IMR-90 (cell line): ENCODE results near the gene NOL4L. TPM values are rescaled to one million over a fixed set of nuclear protein-coding genes. Genes with fewer than 3 reads are reported as not detected.

Experiments
- ATAC-seq: fragments of 200-7000 bp; cut with Tn5 transposase; 2 replicates; pipeline ENCODE4 v1.9.1; 2020; ENCODE audit warnings: low read depth, mild to moderate bottlenecking, moderate library complexity
- BruUV-seq: library from RNA; stranded (reverse); fragments of 400-500 nt; replicated peaks from 2 replicates; lab custom pipeline; 2021; lab: Mats Ljungman, UMichigan
- CTCF ChIA-PET: fragments of 300-600 bp; formaldehyde crosslinking; extraction: SDS; loops from one replicate; lab custom pipeline; 2021; ENCODE audit warnings: antibody characterized with exemption; lab: Yijun Ruan, JAX
- POLR2A ChIA-PET: fragments of 300-600 bp; sonication (Branson Sonifier 250); formaldehyde crosslinking; loops from one replicate; lab custom pipeline; 2022; ENCODE audit warnings: antibody characterized with exemption; ENCODE audit not compliant: unreplicated experiment; lab: Charles Lee
- DNase-seq: peaks from one replicate; pipeline ENCODE4 v3.0.0; 2013
- H2AFZ ChIP-seq: replicated peaks from 2 replicates; pipeline ENCODE3; 2013; ENCODE audit warnings: low read length, mild to moderate bottlenecking; ENCODE audit not compliant: poor library complexity
- H2AK5ac ChIP-seq: 2 replicates; pipeline ENCODE4 v1.6.1; 2013; ENCODE audit warnings: low read depth, low read length, inconsistent platforms
- H2AK9ac ChIP-seq: replicated peaks from 2 replicates; pipeline ENCODE3; 2013; ENCODE audit warnings: mild to moderate bottlenecking, low read depth, low read length, moderate library complexity; ENCODE audit not compliant: poor library complexity
- H2BK120ac ChIP-seq: 2 replicates; pipeline ENCODE4 v1.6.1; 2013; ENCODE audit warnings: low read depth, low read length, inconsistent platforms
- H2BK15ac ChIP-seq: 3 replicates; pipeline ENCODE4 v1.6.1; 2013; ENCODE audit warnings: low read depth, low read length, inconsistent platforms
- H2BK20ac ChIP-seq: 2 replicates; pipeline ENCODE4 v1.6.1; 2013; ENCODE audit warnings: low read depth, mild to moderate bottlenecking, inconsistent platforms, low read length, moderate library complexity
- H2BK5ac ChIP-seq: 2 replicates; pipeline ENCODE4 v1.6.1; 2013; ENCODE audit warnings: mild to moderate bottlenecking, low read depth, low read length, inconsistent platforms; ENCODE audit not compliant: poor library complexity, severe bottlenecking
- H3K14ac ChIP-seq: replicated peaks from 2 replicates; pipeline ENCODE4 v1.6.1; 2013; ENCODE audit warnings: low read depth, low read length, inconsistent platforms
- H3K18ac ChIP-seq: 2 replicates; pipeline ENCODE4 v1.6.1; 2013; ENCODE audit warnings: low read depth, low read length, control low read depth
- H3K23ac ChIP-seq: 2 replicates; pipeline ENCODE4 v1.6.1; 2013; ENCODE audit warnings: low read depth, low read length, inconsistent platforms
- H3K27ac ChIP-seq: 2 replicates; pipeline ENCODE4 v1.5.1; 2013; ENCODE audit warnings: mild to moderate bottlenecking, control low read depth, low read length; ENCODE audit not compliant: insufficient read depth
- H3K27me3 ChIP-seq: 2 replicates; pipeline ENCODE4 v1.6.1; 2013; ENCODE audit warnings: low read length; ENCODE audit not compliant: control insufficient read depth, insufficient read depth
- H3K36me3 ChIP-seq: 2 replicates; pipeline ENCODE4 v1.6.1; 2013; ENCODE audit warnings: low read length, mixed read lengths; ENCODE audit not compliant: control insufficient read depth, insufficient read depth
- H3K4ac ChIP-seq: 2 replicates; pipeline ENCODE4 v1.6.1; 2013; ENCODE audit warnings: low read depth, low read length, inconsistent platforms
- H3K4me1 ChIP-seq: 2 replicates; pipeline ENCODE4 v1.6.1; 2013; ENCODE audit warnings: low read length, mixed read lengths; ENCODE audit not compliant: control insufficient read depth, insufficient read depth
- H3K4me2 ChIP-seq: 2 replicates; pipeline ENCODE4 v1.6.1; 2013; ENCODE audit warnings: low read depth, mild to moderate bottlenecking, control low read depth, low read length, moderate library complexity
- H3K4me3 ChIP-seq: 2 replicates; pipeline ENCODE4 v1.5.1; 2013; ENCODE audit warnings: low read depth, mild to moderate bottlenecking, control low read depth, low read length, moderate library complexity; ENCODE audit not compliant: insufficient read depth
- H3K56ac ChIP-seq: 2 replicates; pipeline ENCODE4 v1.6.1; 2013; ENCODE audit warnings: low read length, inconsistent platforms; ENCODE audit not compliant: insufficient read depth; ENCODE audit errors: extremely low read depth
- H3K79me1 ChIP-seq, 2 experiments: 2 replicates each; pipeline ENCODE4 v1.6.1; 2013; ENCODE audit warnings: low read length in 2 of 2, inconsistent platforms in 1 of 2, low read depth in 1 of 2
- H3K9ac ChIP-seq: 2 replicates; pipeline ENCODE4 v1.6.1; 2013; ENCODE audit warnings: low read depth, low read length, control low read depth
- H3K9me1 ChIP-seq: 2 replicates; pipeline ENCODE4 v1.6.1; 2013; ENCODE audit warnings: low read length, inconsistent platforms; ENCODE audit not compliant: insufficient read depth
- H3K9me3 ChIP-seq: 2 replicates; pipeline ENCODE4 v1.6.1; 2013; ENCODE audit warnings: low read length; ENCODE audit not compliant: control insufficient read depth, insufficient read depth
- H4K20me1 ChIP-seq: 2 replicates; pipeline ENCODE4 v1.6.1; 2013; ENCODE audit warnings: low read length, inconsistent platforms; ENCODE audit not compliant: insufficient read depth
- H4K5ac ChIP-seq: 2 replicates; pipeline ENCODE4 v1.6.1; 2013; ENCODE audit warnings: mild to moderate bottlenecking, low read depth, low read length, control low read depth
- H4K8ac ChIP-seq, 2 experiments: 2 replicates each; pipeline ENCODE4 v1.6.1; 2013; ENCODE audit warnings: low read depth in 2 of 2, low read length in 2 of 2, control low read depth in 1 of 2, inconsistent platforms in 1 of 2
- H4K91ac ChIP-seq: 2 replicates; pipeline ENCODE4 v1.6.1; 2013; ENCODE audit warnings: low read depth, low read length, inconsistent platforms; ENCODE audit not compliant: insufficient read depth
- BHLHE40 ChIP-seq: fragments of 150-350 bp; IDR thresholded peaks from 2 replicates; pipeline ENCODE4 v1.6.1; 2016; ENCODE audit warnings: mild to moderate bottlenecking, low read depth, low read length
- FOS ChIP-seq: fragments of 150-350 bp; IDR thresholded peaks from 2 replicates; pipeline ENCODE4 v1.6.1; 2016; ENCODE audit warnings: low read depth, low read length
- POLR2A ChIP-seq: IDR thresholded peaks from 2 replicates; pipeline ENCODE4 v1.6.1; 2012; ENCODE audit warnings: mild to moderate bottlenecking, low read depth, low read length
- WGBS, 2 experiments: methylation state at CpG; one replicate each; pipeline versions ENCODE4 v1.1.5 to v1.1.7; 2013; ENCODE audit warnings: missing lambda C conversion rate in 2 of 2; ENCODE audit not compliant: insufficient read length in 1 of 2; ENCODE audit errors: extremely low coverage in 2 of 2; 5-methylcytosine and 5-hydroxymethylcytosine counted together
- dilution Hi-C: fragments of 300-500 bp; cut with HindIII; formaldehyde crosslinking; loops from one replicate; pipeline ENCODE4 v1.14.3; 2018; ENCODE audit warnings: low sequenced_read_pairs; ENCODE audit not compliant: unreplicated experiment
- in situ Hi-C: fragments of 300-500 bp; cut with MboI; formaldehyde crosslinking; loops from 3 replicates; pipeline ENCODE4 v1.14.3; 2019; ENCODE audit warnings: low sequenced_read_pairs, inconsistent platforms, mixed read lengths
- intact Hi-C: fragments of 100-400 bp; cut with micrococcal nuclease; formaldehyde crosslinking; loops from 2 replicates; pipeline ENCODE4 v1.10.0; 2022
- polyA plus RNA-seq, 3 experiments: library from polyadenylated mRNA; depleted of rRNA; stranded (reverse); fragments of >200 nt; gene quantifications; 2 replicates each; pipeline ENCODE4 v1.2.3, GENCODE V29; 2012; ENCODE audit warnings: low replicate concordance in 1 of 3
- total RNA-seq: library from RNA; depleted of rRNA; stranded (reverse); fragments of >200 nt; gene quantifications from 2 replicates; pipeline ENCODE4 v1.2.3, GENCODE V29; 2012

The NOL4L gene
- total and polyA plus RNA-seq, 2 of the 4 experiments (the other 2 are of a cell fraction) = 4.7 to 13.3 TPM

GRCh38 chr20:32436142-32436861 is 148.8 kb downstream of the NOL4L start:
- Histone ChIP-seq H3K9me1 (peaks cover 44% of the 10 kb centered on the region), H3K4me3 (no peak overlapping the region), H2AK5ac (no peak overlapping the region), H3K4me1 (peaks cover 7% of the 10 kb centered on the region), H2BK15ac (no peak overlapping the region), H2BK5ac (no peak overlapping the region), H3K27me3 (no peaks in the 10 kb centered on the region), H4K20me1 (peaks cover 53% of the 10 kb centered on the region), H3K79me1 (peaks cover 36 to 76% of the 10 kb centered on the region in 2 experiments), H4K91ac (no peak overlapping the region), H3K4ac (no peak overlapping the region), H4K5ac (no peak overlapping the region), H2AK9ac (no peak overlapping the region), H3K23ac (no peak overlapping the region), H3K56ac (no peak overlapping the region), H3K18ac (no peak overlapping the region), H2AFZ (no peak overlapping the region), H3K14ac (no peak overlapping the region), H3K4me2 (no peak overlapping the region), H2BK20ac (no peak overlapping the region), H4K8ac (no peak overlapping the region), H3K27ac (no peak overlapping the region), H3K9me3 (no peaks in the 10 kb centered on the region), H2BK120ac (no peak overlapping the region), H3K36me3 (peaks cover 68% of the 10 kb centered on the region), H3K9ac (no peak overlapping the region)
- TF ChIP-seq BHLHE40 (no peak), FOS (no peak), POLR2A (no peak)
- DNase-seq = no peak
- intact Hi-C loops = loop anchor here (5.0 kb wide), 1 partner anchor 99 kb away; no protein-coding TSS in a partner anchor
- ChIA-PET CTCF (no interaction called here), POLR2A (no interaction called here)
- WGBS, 2 experiments = 100% methylated on average over 3 of the region's 11 CpGs; no CpG with 5 or more reads in 1 of the 2 experiments
- in situ Hi-C loops = no loop called here
- BruUV-seq = no TSS peak
- dilution Hi-C loops = no loop called here
- ATAC-seq = no peak
